ENCODE measurements around the gene USP28.
"Not testable (repeated sequence)": the region's sequence is repeated elsewhere in the genome, so short reads cannot be mapped to it uniquely, and the experiment has no call there.

Gene USP28

DNA sequence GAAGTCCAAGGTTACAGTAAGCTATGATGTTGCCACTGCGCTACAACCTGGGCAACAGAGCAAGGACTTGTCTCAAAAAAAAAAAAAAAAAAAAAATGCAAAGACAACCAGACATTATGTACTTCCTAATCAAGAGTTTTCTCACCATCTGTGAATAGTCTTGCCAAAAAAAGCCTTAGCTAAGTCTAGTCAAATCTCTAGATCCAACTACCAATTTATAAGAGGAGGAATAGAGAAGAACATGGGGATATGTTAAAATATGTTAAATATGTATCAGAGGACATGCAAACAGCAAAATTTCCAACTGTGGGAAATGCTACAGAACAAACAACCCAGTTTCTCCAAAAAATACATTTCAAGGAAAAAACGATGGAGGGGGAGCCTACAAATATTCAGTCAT lies 45.6 kb downstream of the USP28 start:
- DNase-seq, result no peak

DNA sequence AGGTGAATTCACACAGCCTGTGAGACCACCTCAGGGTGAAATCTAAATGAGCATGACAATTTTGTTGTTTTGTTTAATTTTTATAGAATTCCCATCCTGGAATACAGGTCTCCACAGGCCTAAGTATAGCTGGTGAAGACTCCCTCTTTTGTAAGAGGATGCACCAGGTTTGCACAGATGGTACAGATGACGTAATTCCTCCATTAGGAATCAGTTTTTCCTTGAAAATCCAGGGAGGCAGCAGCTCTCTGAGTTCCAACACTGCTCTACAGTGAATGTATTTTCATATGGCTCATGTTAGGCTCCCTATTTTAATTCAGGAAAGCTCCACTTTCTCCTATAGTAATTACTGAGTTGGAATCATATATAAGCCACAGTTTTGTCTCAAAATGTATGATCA lies 47.2 kb downstream of the USP28 start:
- no peak for DNase-seq

DNA sequence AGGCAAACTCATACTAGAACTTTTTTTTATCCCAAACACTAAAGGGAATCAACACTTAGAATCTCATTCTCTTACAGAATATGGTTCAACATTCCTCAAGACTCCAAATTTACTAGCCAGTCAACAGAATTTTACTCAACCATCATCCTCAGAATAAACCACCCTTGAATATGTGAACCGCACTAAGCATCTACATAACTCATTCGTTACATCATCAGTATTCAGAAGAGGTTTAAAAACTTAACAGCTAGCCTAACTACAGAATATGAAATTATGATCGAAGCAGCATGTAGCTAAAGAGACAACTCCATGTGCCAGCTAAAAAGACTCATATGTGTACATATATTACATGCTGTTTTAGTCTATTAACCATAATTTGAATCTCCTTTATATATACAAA lies 47.9 kb downstream of the USP28 start:
- DNase-seq, result no peak

DNA sequence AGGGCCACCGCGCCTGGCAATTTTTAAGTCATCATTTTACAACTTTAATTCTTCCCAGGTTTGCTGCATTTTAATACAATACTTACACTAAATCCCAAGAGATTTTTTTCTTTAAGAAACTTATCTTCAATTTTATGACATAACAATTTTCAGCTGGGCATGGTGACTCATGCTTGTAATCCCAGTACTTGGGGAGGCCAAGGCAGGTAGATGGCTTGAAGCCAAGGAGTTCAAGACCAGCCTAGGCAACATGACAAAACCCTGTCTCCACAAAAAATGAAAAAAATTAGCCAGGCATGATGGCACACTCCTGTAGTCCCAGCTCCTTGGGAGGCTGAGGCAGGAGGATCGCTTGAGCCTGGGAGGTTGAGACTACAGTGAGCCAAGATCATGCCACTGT lies 56.9 kb downstream of the USP28 start:
- no peak for DNase-seq

DNA sequence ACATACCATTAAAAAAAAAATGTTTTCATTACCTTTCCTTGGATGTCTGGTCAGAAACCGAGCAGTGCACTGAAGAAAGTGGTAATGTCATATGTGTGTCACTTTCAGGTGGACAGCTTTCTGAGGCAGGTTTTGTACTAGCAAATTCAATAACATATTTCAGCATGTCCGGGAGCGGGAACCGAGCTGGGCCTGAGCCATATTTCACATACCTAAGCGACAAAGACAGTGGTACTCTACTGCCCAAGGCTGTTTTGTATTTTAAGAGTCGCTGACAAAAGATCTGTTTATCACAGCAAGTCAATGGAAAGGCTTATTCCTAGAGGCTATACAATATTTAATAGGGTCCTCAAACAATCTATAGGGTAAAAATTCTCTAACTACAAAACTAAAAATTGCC lies 57.7 kb downstream of the USP28 start:
- DNase-seq, result no peak

GRCh38 chr11:113817162-113817561 lies 58.2 kb downstream of the USP28 start:
- no peak for DNase-seq

DNA sequence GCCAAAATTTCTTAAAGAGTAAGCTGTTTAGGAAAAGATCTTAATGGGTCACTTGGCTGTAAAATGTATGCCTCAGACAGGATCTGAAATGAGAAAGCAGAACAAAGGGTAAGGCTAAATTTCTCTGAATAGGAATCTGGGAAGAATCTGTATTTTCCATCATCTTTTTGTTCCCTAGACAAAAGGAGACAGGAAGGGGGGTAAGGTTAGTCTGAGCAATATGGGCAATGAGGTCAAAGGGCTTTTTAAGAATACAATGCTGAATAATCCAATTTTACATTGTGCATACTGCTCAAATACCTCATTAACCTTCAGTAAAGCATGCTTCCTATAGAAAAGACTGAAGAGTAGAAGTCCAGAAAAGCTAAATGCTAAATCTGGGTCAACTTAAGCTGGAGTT lies 61.2 kb downstream of the USP28 start:
- DNase-seq, result no peak

DNA sequence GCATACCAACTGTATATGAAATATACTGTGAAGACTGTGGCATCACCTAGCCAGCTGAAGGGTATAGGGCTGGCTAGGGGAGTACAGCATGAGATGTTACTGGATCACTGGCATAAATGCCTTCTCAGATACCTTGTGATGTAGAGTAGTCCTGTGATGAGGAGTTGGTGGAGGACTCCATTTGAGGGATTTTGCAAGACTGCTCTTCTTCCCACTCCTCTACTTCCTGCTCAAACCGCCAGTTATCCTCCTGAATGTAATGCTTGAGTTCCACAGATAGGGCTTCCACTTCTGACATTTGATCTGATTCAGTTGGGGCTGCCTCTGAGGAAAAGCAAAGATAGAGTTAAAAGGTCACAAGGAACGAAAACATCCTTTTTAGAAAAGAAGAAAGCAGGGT lies 66.4 kb downstream of the USP28 start:
- no peak for DNase-seq

DNA sequence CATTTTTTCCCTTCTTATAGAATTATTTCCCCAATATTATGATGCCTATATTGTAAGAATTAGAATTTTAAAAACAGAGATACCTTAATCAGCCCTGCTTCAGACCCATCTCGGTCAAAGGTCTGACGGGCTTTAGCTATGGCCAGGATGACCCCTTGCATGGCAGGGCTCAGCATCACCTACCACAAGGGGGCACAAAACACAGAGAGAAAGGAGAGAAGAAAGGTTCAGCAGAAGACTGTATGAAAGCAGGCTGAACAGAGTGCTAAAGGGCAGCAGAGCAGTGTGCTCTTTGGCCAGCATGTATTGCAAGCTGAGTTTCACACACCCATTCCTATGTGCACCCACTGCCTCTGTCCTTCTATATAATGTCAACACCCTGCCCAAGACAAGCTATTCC lies 69.0 kb downstream of the USP28 start:
- DNase-seq, result no peak

DNA sequence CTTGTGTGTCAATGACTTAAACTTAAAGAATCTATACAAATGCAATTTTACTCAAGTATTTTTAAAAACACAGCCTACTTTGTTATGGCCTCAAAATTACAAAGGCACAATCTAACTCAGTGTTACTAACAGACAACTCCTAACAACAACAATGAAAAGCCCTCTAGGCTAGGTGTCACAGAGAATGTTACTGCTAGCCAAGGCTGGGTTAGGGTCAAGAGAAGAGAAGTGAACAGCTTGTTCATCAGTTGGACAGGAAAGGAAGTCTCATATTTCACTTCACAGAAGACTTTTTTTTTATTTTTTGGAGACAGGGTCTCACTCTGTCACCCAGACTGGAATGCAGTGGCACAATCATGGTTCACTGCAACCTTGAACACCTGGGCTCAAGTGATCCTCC lies 69.7 kb downstream of the USP28 start:
- DNase-seq, result no peak

- no peak for DNase-seq
Observed at GRCh38 chr11:113802621-113803020, 72.8 kb downstream of the USP28 start.

GRCh38 chr11:113796663-113797259 lies 78.6 kb downstream of the USP28 start:
- no peak for DNase-seq

DNA sequence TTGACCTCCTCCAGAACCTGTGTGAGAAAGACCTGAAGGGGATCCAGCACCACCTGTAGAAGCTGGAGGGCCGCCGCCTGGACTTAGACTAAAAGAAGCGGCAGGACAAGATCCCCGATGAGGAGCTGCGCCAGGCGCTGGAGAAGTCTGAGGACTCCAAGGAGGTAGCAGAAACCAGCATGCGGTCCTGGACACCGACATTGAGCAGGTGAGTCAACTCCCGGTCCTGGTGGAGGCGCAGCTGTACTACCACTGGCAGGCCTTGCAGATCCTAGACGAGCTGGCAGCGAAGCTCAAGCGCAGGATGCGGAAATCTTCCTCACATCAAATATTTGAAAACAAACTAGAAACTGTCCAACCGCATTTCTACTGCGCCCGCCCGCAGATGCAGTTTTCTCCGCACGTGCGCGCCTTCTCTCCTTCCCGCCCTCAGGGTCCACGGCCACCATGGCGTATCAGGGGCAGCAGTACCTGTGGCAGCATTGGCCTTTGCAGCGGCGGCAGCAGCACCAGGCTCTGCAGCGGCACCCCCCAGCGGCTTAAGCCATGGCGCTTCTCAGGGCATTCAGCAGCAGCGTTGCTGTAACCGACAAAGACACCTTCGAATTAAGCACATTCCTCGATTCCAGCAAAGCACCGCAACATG lies 85.6 kb downstream of the USP28 start:
- no peak for DNase-seq

GRCh38 chr11:113789016-113789415 lies 86.4 kb downstream of the USP28 start:
- not testable (repeated sequence) for DNase-seq

DNA sequence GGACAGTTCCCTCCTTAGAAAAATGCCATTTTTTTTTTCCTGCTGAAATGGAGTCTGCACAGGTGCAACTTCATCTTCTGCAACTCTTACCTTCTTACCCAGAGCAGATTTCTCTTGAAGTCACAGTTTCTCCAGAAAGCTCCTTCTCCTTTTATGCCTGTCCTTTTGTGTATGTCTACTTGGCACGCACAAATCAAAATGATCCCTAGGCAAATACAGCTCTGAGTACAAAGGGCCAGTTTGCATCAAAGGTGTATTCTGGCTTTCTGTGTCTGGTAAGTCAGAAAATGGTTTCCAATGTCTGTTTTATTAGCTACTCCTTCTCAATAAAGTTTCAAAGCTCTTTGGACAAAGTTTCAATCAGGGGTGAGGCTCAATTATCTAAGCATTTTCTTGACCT lies 93.2 kb downstream of the USP28 start:
- no peak for DNase-seq

DNA sequence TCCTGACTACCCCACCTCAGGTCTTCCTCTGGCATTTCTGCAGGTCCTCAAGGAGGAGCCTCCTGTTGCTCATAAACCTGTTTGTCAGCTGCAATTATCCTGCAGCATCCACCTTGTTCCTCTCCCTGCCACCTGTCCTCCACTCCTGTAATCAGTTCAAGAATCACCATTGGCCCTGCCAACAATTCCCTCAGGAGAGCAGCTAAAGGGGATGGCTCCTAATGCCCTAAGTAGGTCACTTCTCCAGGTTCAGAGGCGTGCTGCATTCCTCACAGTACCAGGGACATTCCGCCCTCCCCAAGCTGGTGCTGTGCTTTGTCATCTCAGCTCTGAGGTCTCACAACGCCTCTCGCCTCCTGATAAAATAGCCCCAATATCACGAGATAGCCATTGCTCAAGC lies 93.7 kb downstream of the USP28 start:
- DNase-seq, result no peak

DNA sequence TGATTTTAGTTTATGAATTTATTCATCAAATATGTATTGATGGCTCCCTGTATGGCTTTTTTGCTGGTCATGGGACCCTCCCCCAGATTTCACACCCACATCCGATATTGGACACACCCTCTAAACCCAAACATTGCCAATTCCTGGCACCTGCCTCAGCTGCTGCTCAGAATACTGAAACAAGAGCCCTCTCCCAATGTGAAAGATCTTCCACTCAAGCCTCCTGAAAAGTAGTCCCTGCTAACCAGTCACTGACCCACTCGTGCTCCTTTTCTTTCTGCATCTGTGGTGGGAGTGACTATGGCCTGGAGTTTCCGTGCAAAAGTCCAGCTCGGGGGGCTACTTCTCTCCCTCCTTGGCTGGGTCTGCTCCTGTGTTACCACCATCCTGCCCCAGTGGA lies 95.9 kb downstream of the USP28 start, which contains the start of gene CLDN25:
CLDN25 (plus strand) TSS at position 301 of the 400 bp plus-strand sequence; CDS start at position 301, 0 bp downstream.
- DNase-seq, result no peak

DNA sequence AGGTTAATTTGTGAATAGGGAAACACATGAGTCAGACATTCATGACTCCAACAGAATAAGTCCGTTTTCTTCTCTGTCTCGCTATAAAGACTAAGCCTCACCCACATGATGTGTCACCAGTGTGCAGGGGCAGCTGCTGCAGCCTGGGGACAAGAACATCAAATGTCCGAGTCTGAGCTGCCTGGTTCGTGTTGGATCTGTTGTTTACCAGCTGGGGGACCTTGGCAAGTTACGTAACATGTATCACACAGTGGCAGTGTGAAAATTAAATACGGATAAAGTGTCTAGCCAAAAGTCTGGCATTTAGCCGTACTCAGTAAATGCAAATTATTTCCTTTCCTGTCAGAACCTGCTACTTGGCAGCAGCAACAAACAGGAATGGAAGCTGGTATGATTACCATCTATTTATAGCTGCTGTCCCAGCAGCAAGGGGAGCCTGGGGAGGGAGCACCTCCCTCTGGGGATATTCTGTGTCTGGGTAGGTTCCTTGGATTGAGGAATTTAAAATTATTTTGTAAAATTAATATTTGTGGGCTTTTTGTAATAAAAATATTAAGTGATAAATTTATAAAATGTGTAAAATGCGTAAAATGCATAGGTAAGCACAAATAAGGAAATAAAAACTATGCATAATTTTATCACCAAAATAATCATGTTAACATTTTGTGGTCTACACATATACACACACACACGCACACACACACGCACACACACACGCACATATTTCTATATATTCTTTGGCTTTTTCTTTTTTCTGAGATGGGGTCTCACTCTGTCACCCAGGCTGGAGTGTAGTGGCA lies 97.1 kb downstream of the USP28 start:
- DNase-seq, result no peak

- no peak for DNase-seq
Observed at GRCh38 chr11:113774174-113774503, 101.2 kb downstream of the USP28 start.

DNA sequence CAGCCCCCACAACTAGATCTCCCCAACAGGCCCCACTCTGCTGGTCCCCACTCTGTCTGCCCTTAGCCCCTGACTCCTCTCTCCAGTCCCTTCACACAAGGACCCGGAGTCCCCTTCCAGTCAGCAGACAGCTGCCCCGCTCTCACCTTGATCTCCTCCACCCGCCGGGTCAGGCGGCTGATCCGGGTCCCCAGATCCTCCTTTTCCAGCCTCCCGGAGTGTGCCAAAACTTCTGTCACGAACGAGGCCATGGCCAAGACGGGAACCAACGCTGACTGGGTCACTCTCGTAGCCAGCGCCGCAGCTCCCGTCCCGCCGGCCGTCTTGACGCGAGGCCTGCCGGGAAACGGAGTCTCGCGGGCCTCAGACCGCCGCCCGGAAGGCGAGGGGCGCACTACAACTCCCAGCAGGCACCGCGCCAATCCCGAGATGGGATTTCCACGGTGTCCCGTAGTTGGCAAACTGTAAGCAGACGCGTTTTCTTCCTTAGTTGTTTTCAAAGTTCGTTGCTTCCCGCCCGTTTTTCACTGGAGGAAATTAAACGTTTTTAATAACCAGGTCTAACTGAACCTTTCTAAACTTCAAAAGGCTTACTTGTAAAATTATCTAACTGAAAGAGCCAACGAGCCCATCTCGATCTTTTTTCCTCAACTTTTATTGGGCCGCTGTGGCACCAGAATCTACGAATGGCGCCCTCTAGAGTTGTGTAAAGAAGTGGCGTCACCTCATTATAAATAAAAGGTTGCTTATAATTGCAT lies 101.8 kb downstream of the USP28 start, which contains the start of gene ZW10:
ZW10 (minus strand) TSS at position 277 of the 758 bp plus-strand sequence; CDS start at position 251, 26 bp downstream.
- peak; percentile 72 for DNase-seq

DNA sequence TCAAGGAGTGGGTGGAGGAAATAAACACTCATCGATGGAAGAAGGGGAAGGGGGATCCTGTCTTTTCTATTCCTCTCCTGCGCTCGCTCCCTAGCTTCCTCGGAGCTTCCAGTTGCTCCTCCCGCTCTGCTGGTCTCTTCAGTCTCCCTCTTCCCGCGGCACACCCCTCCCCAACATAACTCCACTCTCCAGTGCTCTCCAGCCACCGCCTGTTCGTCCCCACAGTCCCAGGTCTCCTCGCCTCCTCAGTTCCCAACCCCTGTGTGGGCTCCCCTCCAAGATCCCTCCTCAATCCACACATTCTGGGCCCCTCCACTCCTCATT lies 102.3 kb downstream of the USP28 start:
- no peak for DNase-seq

DNA sequence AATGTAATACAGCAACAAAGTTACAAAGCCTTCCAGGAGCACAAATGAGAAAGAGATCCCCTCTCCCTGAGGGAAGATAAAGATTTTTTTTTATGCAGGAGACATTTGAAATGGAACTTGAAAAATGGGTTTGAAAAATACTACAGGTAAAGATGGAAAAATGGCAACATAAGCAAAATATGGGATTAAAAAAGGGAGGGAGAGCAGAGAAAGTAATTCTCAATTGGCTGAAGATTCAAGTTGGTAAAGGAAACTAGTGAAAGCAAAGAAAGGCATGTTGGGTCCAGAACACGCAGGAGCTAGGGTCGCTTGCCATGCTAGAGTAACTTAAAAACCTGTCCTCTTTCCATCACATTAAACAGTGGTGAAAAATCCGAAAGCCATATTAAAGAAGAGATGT lies 103.4 kb downstream of the USP28 start:
- DNase-seq, result no peak

DNA sequence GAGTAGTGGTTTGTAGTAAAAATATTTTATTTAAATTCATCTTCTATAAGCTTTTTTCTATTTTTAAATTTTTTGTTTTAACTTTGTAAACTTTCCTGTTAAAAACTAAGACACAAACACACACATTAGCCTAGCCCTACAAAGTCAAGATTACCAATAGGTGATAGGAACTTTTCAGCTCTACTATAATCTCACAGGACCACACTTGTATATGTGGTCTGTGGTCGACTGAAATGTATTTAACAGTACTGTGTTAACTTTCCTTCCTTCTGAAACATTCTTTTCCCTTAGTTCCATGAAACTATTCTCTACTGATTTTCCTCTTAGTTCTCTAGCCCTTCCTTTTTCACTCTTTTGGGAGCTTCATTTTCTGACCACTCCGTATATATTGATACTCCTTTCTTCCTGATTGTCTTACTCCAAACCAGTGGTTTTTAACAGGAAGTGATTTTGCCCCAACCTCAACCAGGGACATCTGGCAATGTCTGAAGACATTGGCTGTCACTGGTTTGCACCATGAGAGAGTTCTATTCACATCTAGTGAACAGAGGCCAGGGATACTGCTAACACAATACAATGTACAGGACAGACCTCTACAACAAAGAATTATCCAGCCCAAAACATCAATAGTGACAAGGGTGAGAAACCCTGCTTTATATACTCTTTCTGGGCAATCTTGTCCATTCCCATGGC lies 110.7 kb downstream of the USP28 start:
- no peak for DNase-seq

Data from NCI-H1436 treated with DMSO at 0.1 percent for 48 hours (cell line).